ENCODE data around the gene SORCS2.

Gene SORCS2

DNA sequence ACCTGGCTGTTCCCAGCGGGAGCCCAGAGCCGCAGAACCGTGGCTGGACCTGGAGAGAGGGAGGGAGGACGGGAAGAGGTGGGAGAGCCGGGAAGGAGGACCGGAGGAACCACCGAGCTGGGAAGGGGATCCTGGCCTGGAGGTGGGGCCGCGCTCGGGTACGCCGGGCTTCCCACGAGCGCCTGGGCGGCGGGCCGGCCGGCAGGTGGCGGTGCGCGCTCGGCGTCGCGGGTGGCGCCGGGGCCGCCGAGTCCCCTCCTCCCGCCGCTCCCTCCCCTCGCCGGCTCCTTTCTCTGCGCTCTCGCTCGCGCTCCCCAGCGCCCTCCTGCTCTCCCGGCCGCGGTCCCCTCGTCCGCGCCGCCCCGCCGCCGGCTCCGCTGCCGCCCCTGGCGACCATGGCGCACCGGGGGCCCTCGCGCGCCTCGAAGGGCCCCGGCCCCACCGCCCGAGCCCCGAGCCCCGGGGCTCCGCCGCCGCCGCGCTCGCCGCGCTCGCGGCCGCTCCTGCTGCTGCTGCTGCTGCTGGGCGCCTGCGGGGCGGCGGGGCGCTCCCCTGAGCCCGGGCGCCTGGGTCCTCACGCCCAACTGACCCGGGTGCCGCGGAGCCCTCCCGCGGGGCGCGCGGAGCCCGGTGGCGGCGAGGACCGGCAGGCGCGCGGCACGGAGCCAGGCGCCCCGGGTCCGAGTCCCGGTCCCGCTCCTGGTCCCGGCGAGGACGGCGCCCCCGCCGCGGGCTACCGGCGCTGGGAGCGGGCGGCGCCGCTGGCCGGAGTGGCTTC lies at the start of gene SORCS2:
SORCS2 (plus strand) TSS at position 287 of the 778 bp plus-strand sequence.
- no peak for DNase-seq

- DNase-seq = no peak
Observed at GRCh38 chr4:7144374-7145290, 47.7 kb upstream of the SORCS2 start.

DNA sequence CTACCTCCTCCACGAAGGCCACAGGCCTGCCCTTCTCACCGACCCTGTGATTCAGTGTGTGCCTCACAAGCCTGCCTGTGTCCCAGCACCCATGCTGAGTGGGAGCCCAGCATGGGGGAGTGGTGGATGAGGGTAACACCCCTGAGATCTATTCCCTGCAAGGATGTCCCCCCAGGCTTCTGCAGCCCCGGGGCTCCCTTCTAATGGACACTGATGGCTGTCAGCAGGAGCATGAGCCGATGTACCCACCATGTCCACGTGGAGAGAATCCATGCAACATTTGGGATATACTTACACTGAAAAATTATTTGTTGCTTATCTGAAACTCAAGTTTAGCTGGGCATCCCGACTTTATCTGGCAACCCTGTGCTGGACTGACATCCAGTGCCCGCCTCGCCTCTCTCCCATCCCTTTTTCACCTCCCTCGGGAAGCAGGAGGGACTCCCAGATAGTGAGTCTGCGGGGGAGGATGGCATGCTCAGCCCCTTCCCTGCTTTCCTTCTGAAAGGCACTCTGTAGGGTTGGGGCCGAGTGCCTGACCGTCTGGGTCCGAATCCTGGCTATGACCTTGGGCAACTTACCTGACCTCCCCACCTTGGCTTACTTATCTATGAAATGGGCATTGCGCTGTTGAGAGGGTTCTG lies 46.9 kb upstream of the SORCS2 start:
- no peak for DNase-seq

GRCh38 chr4:7146059-7146785 lies 46.1 kb upstream of the SORCS2 start:
- no peak for DNase-seq

DNA sequence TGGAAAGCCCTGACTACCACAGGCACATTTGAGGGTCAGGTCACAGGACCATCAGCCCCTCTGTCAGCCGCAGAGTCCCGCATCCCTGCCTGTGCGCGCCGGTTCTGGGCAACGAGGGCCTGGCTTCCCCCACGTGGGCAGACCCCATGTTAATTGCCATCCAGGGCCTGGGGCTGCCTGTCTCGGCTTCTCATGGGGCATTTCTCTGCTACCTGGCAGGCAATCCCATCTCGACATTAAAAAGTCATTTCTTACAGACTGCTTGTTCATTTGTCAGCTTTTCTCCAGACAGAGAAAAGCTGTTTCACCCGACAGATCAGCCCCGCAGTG lies 45.6 kb upstream of the SORCS2 start:
- DNase-seq = no peak

- DNase-seq = no peak
Observed at GRCh38 chr4:7147261-7147660, 45.1 kb upstream of the SORCS2 start.

GRCh38 chr4:7147661-7148310 lies 44.6 kb upstream of the SORCS2 start:
- DNase-seq = no peak

DNA sequence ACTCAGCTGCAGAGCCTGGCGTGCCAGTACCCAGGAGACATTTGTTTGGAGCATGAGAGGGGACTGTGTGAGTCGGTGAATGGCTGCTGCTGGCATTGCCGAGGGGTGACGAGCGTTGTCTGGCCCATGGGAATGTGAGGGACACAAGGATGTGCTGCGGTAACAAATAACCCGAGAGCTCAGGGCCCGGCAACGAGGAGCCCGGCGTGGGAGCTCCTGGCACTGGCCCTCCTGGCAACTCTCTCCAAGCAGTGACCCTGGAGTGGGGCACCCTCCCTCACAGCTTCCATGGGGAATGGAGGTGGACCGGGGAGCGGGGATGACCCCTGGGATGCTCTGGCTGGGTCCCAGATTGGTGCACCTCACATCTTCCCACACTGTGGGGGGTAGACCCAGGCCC lies 44.0 kb upstream of the SORCS2 start:
- DNase-seq = no peak

GRCh38 chr4:7150036-7150635 lies 42.2 kb upstream of the SORCS2 start:
- DNase-seq = no peak

GRCh38 chr4:7151668-7152227 lies 40.6 kb upstream of the SORCS2 start:
- DNase-seq = no peak

- DNase-seq = no peak
Observed at GRCh38 chr4:7153711-7154110, 38.6 kb upstream of the SORCS2 start.

DNA sequence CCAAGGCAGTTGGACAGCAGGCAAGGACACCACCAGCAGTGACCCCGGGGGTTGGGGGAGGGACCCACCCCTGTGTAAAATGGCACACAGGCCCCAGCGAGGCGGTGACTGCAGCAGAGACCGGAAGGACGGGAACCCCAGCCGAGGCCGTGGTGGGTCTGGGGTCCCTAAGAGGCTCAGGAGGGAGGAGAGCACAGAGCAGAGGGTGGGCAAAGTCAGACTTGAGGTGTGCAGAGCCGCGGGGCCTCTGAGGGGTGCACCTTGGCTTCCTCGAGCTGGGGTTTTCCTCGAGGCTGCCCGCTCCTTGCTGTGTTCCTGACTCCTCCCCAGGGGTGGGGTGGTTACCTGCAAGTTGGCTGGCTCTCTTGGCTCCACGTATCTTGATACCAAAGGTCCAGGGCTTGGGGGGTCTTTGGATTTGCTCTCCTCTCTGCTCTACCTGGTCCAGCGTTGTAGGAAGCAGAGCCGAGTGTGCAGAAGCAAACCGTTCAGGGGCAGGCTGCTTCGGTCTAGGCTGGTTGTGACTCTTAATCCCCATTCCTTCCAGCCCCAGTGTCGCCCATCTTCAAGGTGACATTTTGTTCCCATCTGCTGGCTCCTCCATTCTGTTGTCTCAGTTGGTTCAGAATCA lies 37.9 kb upstream of the SORCS2 start:
- no peak for DNase-seq

GRCh38 chr4:7155590-7156071 lies 36.7 kb upstream of the SORCS2 start:
- DNase-seq = no peak

DNA sequence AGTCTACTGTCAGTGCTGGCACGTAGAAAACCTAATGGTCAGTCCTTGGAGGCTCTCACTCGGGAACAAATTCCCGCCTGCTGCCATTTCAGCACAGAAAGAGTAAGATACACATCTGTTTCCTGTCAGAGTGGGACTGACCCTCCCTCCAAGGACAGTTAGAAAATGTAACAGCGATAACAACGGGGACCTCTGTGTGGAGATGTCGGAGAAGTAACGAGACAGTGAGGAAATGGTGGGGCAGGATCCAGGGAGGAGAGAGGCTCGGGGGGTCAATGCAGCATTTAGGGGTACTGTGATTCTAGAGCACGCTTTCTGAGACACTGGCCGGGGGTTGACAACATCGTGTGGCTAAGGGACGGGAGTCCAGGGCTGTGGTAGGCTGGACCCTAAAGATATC lies 36.0 kb upstream of the SORCS2 start:
- DNase-seq = no peak

GRCh38 chr4:7156761-7157488 lies 35.4 kb upstream of the SORCS2 start:
- no peak for DNase-seq

GRCh38 chr4:7157666-7158065 lies 34.7 kb upstream of the SORCS2 start:
- DNase-seq = no peak

DNA sequence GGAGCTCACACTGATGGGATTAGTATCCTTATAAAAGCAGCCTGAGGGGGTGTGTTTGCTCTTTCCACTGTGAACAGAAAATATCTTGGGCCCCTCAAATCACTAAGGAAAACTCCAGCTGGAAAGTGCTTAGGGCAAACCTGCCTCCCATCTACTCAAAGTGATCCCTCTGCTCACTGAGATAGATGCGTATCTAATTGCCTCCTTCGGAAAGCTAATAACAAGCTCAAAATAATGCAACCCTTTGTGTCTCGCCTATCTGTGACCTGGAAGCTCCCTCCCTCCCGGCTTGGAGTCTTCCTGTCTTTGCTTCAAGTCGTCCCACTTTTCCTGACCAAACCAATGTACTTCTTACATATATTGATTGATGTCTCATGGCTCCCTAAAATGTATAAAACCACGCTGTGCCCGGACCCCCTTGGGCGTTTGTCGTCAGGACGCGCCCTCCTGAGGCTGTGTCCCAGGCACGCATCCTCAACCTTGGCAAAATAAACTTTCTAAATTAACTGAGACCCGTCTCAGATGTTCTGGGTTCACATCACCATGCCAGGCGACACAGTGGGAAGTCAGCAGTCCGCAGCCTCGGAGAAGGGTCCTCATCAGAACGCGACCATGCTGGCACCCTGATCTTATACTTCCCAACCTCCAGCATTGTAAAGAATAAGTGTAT lies 34.1 kb upstream of the SORCS2 start:
- DNase-seq = no peak

DNA sequence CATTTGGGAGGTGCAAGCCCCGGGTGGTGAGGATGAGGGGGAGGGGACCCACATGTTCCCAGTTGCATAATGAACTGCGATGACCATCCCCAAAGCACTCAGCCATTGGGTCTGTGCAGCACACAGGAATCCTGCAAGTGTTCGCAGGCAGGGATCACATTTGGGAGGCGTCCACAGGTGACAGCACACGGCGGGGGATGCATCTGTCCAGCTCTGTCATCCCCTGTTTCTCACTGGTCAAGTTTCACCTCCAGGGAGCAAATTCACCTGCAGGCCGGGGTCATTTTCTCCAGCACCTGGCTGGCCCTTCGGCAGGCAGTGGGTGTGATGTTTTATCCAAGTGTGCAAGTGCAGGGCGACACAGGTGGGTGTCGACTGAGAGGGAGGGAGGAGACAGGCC lies 33.3 kb upstream of the SORCS2 start:
- DNase-seq = no peak

GRCh38 chr4:7159923-7160322 lies 32.4 kb upstream of the SORCS2 start:
- no peak for DNase-seq

DNA sequence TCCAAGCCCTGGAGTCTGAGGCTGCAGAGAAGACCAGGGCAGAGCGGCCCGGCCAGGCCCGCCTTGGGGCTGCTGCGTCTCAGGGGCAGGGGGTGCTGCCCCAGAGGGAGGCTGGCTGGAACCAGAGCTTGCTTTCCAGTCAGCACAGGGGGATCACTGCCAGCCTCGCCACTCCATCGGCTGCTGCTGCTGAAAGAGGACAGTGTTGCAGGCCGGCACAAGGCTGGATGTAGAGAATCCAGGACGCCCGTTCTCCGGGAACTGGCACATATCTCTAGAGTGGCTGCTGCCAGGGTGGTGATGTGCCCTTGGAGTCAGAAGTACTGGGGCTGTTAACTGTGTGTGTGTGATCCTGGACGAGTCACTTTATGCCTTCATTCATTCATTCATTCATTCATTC lies 31.9 kb upstream of the SORCS2 start:
- no peak for DNase-seq
